Trophoblast cell (in vitro differentiated cells and primary cell): ENCODE results near the gene CRADD.

ENCODE experiments used
- DNase-seq, 2 donors: peaks; one replicate each; pipeline ENCODE4 v3.0.0-alpha.2; 2016
- H2AFZ ChIP-seq: 2 replicates; pipeline ENCODE4 v1.6.1; 2013; ENCODE audit warnings: low read length, moderate library complexity, mild to moderate bottlenecking; ENCODE audit not compliant: insufficient read depth, poor library complexity
- H2AK5ac ChIP-seq: 2 replicates; pipeline ENCODE4 v1.6.1; 2013; ENCODE audit warnings: mild to moderate bottlenecking, low read length
- H2BK120ac ChIP-seq: 2 replicates; pipeline ENCODE4 v1.6.1; 2013; ENCODE audit warnings: low read length, mild to moderate bottlenecking, moderate library complexity; ENCODE audit not compliant: insufficient read depth, poor library complexity
- H2BK12ac ChIP-seq: 2 replicates; pipeline ENCODE4 v1.6.1; 2013; ENCODE audit warnings: mild to moderate bottlenecking, low read length, moderate library complexity
- H2BK5ac ChIP-seq: 2 replicates; pipeline ENCODE4 v1.6.1; 2013; ENCODE audit warnings: low read length, low read depth, moderate library complexity, mild to moderate bottlenecking; ENCODE audit not compliant: poor library complexity
- H3K14ac ChIP-seq: 2 replicates; pipeline ENCODE4 v1.6.1; 2013; ENCODE audit warnings: mild to moderate bottlenecking, low read length
- H3K18ac ChIP-seq: 2 replicates; pipeline ENCODE4 v1.6.1; 2013; ENCODE audit warnings: mild to moderate bottlenecking, low read length
- H3K23ac ChIP-seq: 2 replicates; pipeline ENCODE4 v1.6.1; 2013; ENCODE audit warnings: low read length
- H3K27ac ChIP-seq: 2 replicates; pipeline ENCODE4 v1.5.1; 2013; ENCODE audit warnings: low read depth, mild to moderate bottlenecking, inconsistent platforms, low read length, moderate library complexity
- H3K27me3 ChIP-seq: 2 replicates; pipeline ENCODE4 v1.6.1; 2013; ENCODE audit warnings: inconsistent platforms, mild to moderate bottlenecking, low read length, moderate library complexity; ENCODE audit not compliant: insufficient read depth
- H3K36me3 ChIP-seq, 2 experiments: 1 replicate in 1 of 2; 2 replicates in 1 of 2; pipeline ENCODE4 v1.6.1; 2013; ENCODE audit warnings: low read length in 2 of 2, mild to moderate bottlenecking in 2 of 2, moderate library complexity in 1 of 2; ENCODE audit not compliant: insufficient read depth in 2 of 2, control insufficient read depth in 1 of 2
- H3K4ac ChIP-seq: 2 replicates; pipeline ENCODE4 v1.6.1; 2013; ENCODE audit warnings: low read depth, mild to moderate bottlenecking, low read length, moderate library complexity
- H3K4me1 ChIP-seq, 2 experiments: 1 replicate in 1 of 2; 2 replicates in 1 of 2; pipeline ENCODE4 v1.6.1; 2013; ENCODE audit warnings: low read length in 2 of 2, mild to moderate bottlenecking in 2 of 2, moderate library complexity in 1 of 2; ENCODE audit not compliant: insufficient read depth in 2 of 2, control insufficient read depth in 1 of 2
- H3K4me2 ChIP-seq: 2 replicates; pipeline ENCODE4 v1.6.1; 2013; ENCODE audit warnings: inconsistent platforms, mild to moderate bottlenecking, low read length, moderate library complexity
- H3K4me3 ChIP-seq: 2 replicates; pipeline ENCODE4 v1.5.1; 2013; ENCODE audit warnings: mild to moderate bottlenecking, low read depth, low read length, inconsistent platforms
- H3K79me1 ChIP-seq: one replicate; pipeline ENCODE4 v1.6.1; 2013; ENCODE audit warnings: low read length
- H3K79me2 ChIP-seq: 2 replicates; pipeline ENCODE4 v1.6.1; 2013; ENCODE audit warnings: low read length, mild to moderate bottlenecking; ENCODE audit not compliant: control insufficient read depth, insufficient read depth, poor library complexity
- H3K9ac ChIP-seq: 2 replicates; pipeline ENCODE4 v1.6.1; 2013; ENCODE audit warnings: mild to moderate bottlenecking, low read length
- H3K9me3 ChIP-seq: 2 replicates; pipeline ENCODE4 v1.6.1; 2013; ENCODE audit warnings: low read depth, mild to moderate bottlenecking, control low read depth, inconsistent platforms, low read length; ENCODE audit not compliant: insufficient read depth
- H4K12ac ChIP-seq: 2 replicates; pipeline ENCODE4 v1.6.1; 2013; ENCODE audit warnings: low read depth, mild to moderate bottlenecking, low read length, moderate library complexity
- H4K8ac ChIP-seq: 2 replicates; pipeline ENCODE4 v1.6.1; 2013; ENCODE audit warnings: low read depth, mild to moderate bottlenecking, low read length, moderate library complexity
- H4K91ac ChIP-seq: one replicate; pipeline ENCODE4 v1.6.1; 2013; ENCODE audit warnings: low read depth, mild to moderate bottlenecking, low read length, moderate library complexity
- WGBS: extraction: QIAGEN DNeasy Blood & Tissue Kit; methylation state at CpG from one replicate; pipeline ENCODE4 v1.1.7; 2013; ENCODE audit warnings: missing lambda C conversion rate; ENCODE audit not compliant: insufficient read length, insufficient coverage; ENCODE audit errors: extremely low coverage; 5-methylcytosine and 5-hydroxymethylcytosine counted together

Gene CRADD

GRCh38 chr12:93876360-93876759 is 199.2 kb downstream of the CRADD start:
- no peak for DNase-seq
- H3K23ac ChIP-seq, result no peak overlapping the region
- H4K12ac ChIP-seq, result no peak overlapping the region
- no peak overlapping the region for H2AK5ac ChIP-seq
- H3K4me1 ChIP-seq, result peaks cover 3 to 5% of the 10 kb centered on the region in 2 experiments
- H3K9me3 ChIP-seq, result no peaks in the 10 kb centered on the region
- no peak overlapping the region for H2BK120ac ChIP-seq
- H3K79me1 ChIP-seq, result no peaks in the 10 kb centered on the region
- no peaks in the 10 kb centered on the region for H3K36me3 ChIP-seq
- no peak overlapping the region for H3K4me2 ChIP-seq
- no peak overlapping the region for H2BK12ac ChIP-seq
- no peaks in the 10 kb centered on the region for H3K27me3 ChIP-seq
- H3K4ac ChIP-seq, result no peak overlapping the region
- no peak overlapping the region for H2BK5ac ChIP-seq
- no peak overlapping the region for H2AFZ ChIP-seq
- H3K4me3 ChIP-seq, result no peak overlapping the region
- H4K8ac ChIP-seq, result no peak overlapping the region
- H3K14ac ChIP-seq, result no peak overlapping the region
- H4K91ac ChIP-seq, result no peak overlapping the region
- H3K9ac ChIP-seq, result no peak overlapping the region
- no peaks in the 10 kb centered on the region for H3K79me2 ChIP-seq
- H3K27ac ChIP-seq, result no peak overlapping the region
- H3K18ac ChIP-seq, result no peak overlapping the region

GRCh38 chr12:93877446-93877845 is 200.3 kb downstream of the CRADD start:
- Histone ChIP-seq H4K91ac (no peak overlapping the region), H3K79me2 (no peaks in the 10 kb centered on the region), H2AFZ (no peak overlapping the region), H4K12ac (no peak overlapping the region), H2BK5ac (no peak overlapping the region), H3K4ac (no peak overlapping the region), H3K79me1 (no peaks in the 10 kb centered on the region), H4K8ac (no peak overlapping the region), H3K36me3 (no peaks in the 10 kb centered on the region), H3K4me1 (peaks cover 3 to 5% of the 10 kb centered on the region in 2 experiments), H3K27me3 (no peaks in the 10 kb centered on the region), H3K14ac (no peak overlapping the region), H3K9me3 (no peaks in the 10 kb centered on the region), H2BK120ac (no peak overlapping the region), H3K4me2 (no peak overlapping the region), H3K9ac (no peak overlapping the region), H2AK5ac (no peak overlapping the region), H3K27ac (no peak overlapping the region), H3K23ac (no peak overlapping the region), H3K4me3 (no peak overlapping the region), H3K18ac (no peak overlapping the region), H2BK12ac (no peak overlapping the region)
- no peak for DNase-seq

- Histone ChIP-seq H4K8ac (no peak overlapping the region), H3K23ac (no peak overlapping the region), H4K91ac (no peak overlapping the region), H3K79me2 (no peaks in the 10 kb centered on the region), H3K9me3 (no peaks in the 10 kb centered on the region), H3K79me1 (no peaks in the 10 kb centered on the region), H3K4me1 (peaks cover 3 to 5% of the 10 kb centered on the region in 2 experiments), H3K4ac (no peak overlapping the region), H4K12ac (no peak overlapping the region), H2AFZ (no peak overlapping the region), H3K27me3 (no peaks in the 10 kb centered on the region), H3K27ac (no peak overlapping the region), H2BK120ac (no peak overlapping the region), H2BK12ac (no peak overlapping the region), H3K4me2 (no peak overlapping the region), H3K9ac (no peak overlapping the region), H3K4me3 (no peak overlapping the region), H3K18ac (no peak overlapping the region), H2BK5ac (no peak overlapping the region), H2AK5ac (no peak overlapping the region), H3K14ac (no peak overlapping the region), H3K36me3 (no peaks in the 10 kb centered on the region)
- DNase-seq, result no peak
- no CpG with 5 or more reads among the region's 6 CpGs for WGBS
Measured at GRCh38 chr12:93879476-93880421, 202.6 kb downstream of the CRADD start.

GRCh38 chr12:93880853-93881522 is 203.8 kb downstream of the CRADD start:
- Histone ChIP-seq H3K27ac (no peak overlapping the region), H2AK5ac (no peak overlapping the region), H3K9me3 (no peaks in the 10 kb centered on the region), H3K36me3 (no peaks in the 10 kb centered on the region), H3K4me1 (peaks cover 3 to 5% of the 10 kb centered on the region in 2 experiments), H3K9ac (no peak overlapping the region), H2BK12ac (no peak overlapping the region), H3K4me3 (no peak overlapping the region), H3K18ac (no peak overlapping the region), H3K23ac (no peak overlapping the region), H3K27me3 (no peaks in the 10 kb centered on the region), H2AFZ (no peak overlapping the region), H3K4me2 (no peak overlapping the region), H3K4ac (no peak overlapping the region), H4K12ac (no peak overlapping the region), H4K91ac (no peak overlapping the region), H3K79me2 (no peaks in the 10 kb centered on the region), H3K14ac (no peak overlapping the region), H4K8ac (no peak overlapping the region), H2BK5ac (no peak overlapping the region), H3K79me1 (no peaks in the 10 kb centered on the region), H2BK120ac (no peak overlapping the region)
- WGBS, result no CpG with 5 or more reads among the region's 1 CpG
- DNase-seq, result no peak
